HL-60 (cell line): ENCODE results near the gene KIF25.

Experiments
- GABPA ChIP-seq: IDR thresholded peaks from 2 replicates; pipeline ENCODE4 v1.6.1; 2012; ENCODE audit warnings: low read depth
- POLR2AphosphoS5 ChIP-seq: IDR thresholded peaks from 2 replicates; pipeline ENCODE4 v1.6.1; 2012; ENCODE audit warnings: low read depth
- TF ChIP-seq, protein P1 (sequence below): IDR thresholded peaks from one replicate; pipeline ENCODE4 v1.5.1; 2011; ENCODE audit warnings: low read length, control low read depth, inconsistent platforms; ENCODE audit not compliant: insufficient read depth
- TF ChIP-seq, protein P2 (sequence below): IDR thresholded peaks from 2 replicates; pipeline ENCODE4 v1.6.1; 2012; ENCODE audit warnings: low read depth; ENCODE audit not compliant: insufficient replicate concordance

DNA sequence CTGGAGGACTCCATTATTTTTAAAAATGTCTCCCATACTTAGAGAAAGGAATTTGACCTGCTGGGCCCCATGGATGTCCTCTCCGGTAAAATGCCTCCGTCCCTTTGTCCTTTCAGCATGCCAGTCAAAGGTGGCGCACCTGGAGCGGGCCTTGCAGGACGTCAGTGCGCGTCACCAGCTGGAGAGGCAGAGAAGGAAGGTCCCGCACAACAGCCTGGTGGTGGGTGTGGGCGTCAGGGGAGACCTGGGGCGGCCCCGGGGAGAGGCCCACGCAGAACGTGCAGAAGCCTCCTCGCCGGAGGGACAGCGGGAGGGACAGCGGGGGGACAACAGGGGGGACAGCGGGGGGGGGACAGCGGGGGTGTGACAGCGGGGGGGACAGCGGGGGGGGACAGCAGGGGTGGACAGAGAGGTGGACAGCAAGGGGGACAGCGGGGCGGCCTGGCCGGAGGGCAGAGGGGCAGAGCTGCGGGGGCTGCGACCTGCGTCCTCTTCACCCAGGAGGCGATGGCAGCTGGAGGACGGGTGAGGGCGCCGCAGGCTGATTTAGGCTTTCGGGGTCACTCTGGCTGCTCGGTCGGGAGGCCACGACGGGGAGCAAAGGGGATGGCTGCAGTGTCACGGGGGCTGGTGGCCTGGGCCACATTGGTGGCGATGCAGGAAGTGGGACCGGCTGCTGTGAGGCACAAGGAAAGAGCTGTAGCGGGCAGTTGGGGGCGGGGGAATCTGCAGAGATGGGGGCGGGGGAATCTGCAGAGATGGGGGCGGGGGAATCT is 859 bp upstream of the KIF25 start:
- TF ChIP-seq, protein P1, sequence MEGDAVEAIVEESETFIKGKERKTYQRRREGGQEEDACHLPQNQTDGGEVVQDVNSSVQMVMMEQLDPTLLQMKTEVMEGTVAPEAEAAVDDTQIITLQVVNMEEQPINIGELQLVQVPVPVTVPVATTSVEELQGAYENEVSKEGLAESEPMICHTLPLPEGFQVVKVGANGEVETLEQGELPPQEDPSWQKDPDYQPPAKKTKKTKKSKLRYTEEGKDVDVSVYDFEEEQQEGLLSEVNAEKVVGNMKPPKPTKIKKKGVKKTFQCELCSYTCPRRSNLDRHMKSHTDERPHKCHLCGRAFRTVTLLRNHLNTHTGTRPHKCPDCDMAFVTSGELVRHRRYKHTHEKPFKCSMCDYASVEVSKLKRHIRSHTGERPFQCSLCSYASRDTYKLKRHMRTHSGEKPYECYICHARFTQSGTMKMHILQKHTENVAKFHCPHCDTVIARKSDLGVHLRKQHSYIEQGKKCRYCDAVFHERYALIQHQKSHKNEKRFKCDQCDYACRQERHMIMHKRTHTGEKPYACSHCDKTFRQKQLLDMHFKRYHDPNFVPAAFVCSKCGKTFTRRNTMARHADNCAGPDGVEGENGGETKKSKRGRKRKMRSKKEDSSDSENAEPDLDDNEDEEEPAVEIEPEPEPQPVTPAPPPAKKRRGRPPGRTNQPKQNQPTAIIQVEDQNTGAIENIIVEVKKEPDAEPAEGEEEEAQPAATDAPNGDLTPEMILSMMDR, result no peak
- TF ChIP-seq, protein P2, sequence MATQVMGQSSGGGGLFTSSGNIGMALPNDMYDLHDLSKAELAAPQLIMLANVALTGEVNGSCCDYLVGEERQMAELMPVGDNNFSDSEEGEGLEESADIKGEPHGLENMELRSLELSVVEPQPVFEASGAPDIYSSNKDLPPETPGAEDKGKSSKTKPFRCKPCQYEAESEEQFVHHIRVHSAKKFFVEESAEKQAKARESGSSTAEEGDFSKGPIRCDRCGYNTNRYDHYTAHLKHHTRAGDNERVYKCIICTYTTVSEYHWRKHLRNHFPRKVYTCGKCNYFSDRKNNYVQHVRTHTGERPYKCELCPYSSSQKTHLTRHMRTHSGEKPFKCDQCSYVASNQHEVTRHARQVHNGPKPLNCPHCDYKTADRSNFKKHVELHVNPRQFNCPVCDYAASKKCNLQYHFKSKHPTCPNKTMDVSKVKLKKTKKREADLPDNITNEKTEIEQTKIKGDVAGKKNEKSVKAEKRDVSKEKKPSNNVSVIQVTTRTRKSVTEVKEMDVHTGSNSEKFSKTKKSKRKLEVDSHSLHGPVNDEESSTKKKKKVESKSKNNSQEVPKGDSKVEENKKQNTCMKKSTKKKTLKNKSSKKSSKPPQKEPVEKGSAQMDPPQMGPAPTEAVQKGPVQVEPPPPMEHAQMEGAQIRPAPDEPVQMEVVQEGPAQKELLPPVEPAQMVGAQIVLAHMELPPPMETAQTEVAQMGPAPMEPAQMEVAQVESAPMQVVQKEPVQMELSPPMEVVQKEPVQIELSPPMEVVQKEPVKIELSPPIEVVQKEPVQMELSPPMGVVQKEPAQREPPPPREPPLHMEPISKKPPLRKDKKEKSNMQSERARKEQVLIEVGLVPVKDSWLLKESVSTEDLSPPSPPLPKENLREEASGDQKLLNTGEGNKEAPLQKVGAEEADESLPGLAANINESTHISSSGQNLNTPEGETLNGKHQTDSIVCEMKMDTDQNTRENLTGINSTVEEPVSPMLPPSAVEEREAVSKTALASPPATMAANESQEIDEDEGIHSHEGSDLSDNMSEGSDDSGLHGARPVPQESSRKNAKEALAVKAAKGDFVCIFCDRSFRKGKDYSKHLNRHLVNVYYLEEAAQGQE, result no peak
- TF ChIP-seq POLR2AphosphoS5, result no peak
- TF ChIP-seq GABPA, result no peak
